B cell (primary cell): ENCODE data around the gene GET4. TPM values are rescaled to one million over a fixed set of nuclear protein-coding genes. Genes with fewer than 3 reads are reported as not detected.
A peak's percentile ranks its signal among the peaks of the same experiment; 100 is the strongest.

Source experiments
- ATAC-seq: fragments of 200-7000 bp; cut with Tn5 transposase; one replicate; pipeline ENCODE4 v1.10.0; 2021; ENCODE audit warnings: low read depth, mild to moderate bottlenecking, moderate number of reproducible peaks, moderate library complexity
- CTCF ChIA-PET: fragments of 350-600 bp; sonication (Branson Sonifier 250); formaldehyde crosslinking; loops from one replicate; lab custom pipeline; 2021; ENCODE audit warnings: antibody characterized with exemption, inconsistent platforms; lab: Charles Lee
- POLR2A ChIA-PET: fragments of 350-600 bp; sonication (Branson Sonifier 250); formaldehyde crosslinking; loops from one replicate; lab custom pipeline; 2021; ENCODE audit warnings: antibody characterized with exemption; lab: Charles Lee
- DNase-seq: peaks from one replicate; pipeline ENCODE4 v3.0.0; 2013
- H2AFZ ChIP-seq: 2 replicates; pipeline ENCODE4 v1.6.1; 2012; ENCODE audit warnings: mild to moderate bottlenecking, low read depth, low read length; ENCODE audit not compliant: insufficient read depth, poor library complexity, severe bottlenecking
- H3K27ac ChIP-seq, 2 donors: 1 replicate in 1 of 2; 2 replicates in 1 of 2; pipeline ENCODE4 v1.5.1; 2012 to 2013; ENCODE audit warnings: low read length in 2 of 2, mild to moderate bottlenecking in 2 of 2, moderate library complexity in 1 of 2
- H3K27me3 ChIP-seq, 4 experiments: fragments of 200-600 bp in 1 of 4; sonication (generic) in 1 of 4; replicated peaks in 1 of 4; 1 replicate in 2 of 4; 2 replicates in 2 of 4; pipeline versions ENCODE4 v1.6.1 to v1.7.0; 2013 to 2016; ENCODE audit warnings: low read length in 3 of 4, mild to moderate bottlenecking in 2 of 4, mixed read lengths in 1 of 4, moderate library complexity in 1 of 4; ENCODE audit not compliant: insufficient read depth in 4 of 4, control insufficient read depth in 3 of 4; ENCODE audit errors: control extremely low read depth in 1 of 4
- H3K36me3 ChIP-seq, 2 experiments: replicated peaks in 1 of 2; 1 replicate in 1 of 2; 2 replicates in 1 of 2; pipeline versions ENCODE4 v1.6.1 to v1.7.1; 2013; ENCODE audit warnings: low read length in 1 of 2; ENCODE audit not compliant: insufficient read depth in 2 of 2, control insufficient read depth in 1 of 2; ENCODE audit errors: control extremely low read depth in 1 of 2, extremely low read depth in 1 of 2
- H3K4me1 ChIP-seq, 2 donors: fragments of 200-600 bp in 1 of 2; sonication (generic) in 1 of 2; 1 replicate in 1 of 2; 2 replicates in 1 of 2; pipeline versions ENCODE4 v1.5.1 to v1.6.1; 2013 to 2017; ENCODE audit warnings: low read length in 2 of 2; ENCODE audit not compliant: control insufficient read depth in 2 of 2, insufficient read depth in 2 of 2
- H3K4me2 ChIP-seq: replicated peaks from 2 replicates; pipeline ENCODE3; 2012; ENCODE audit warnings: mild to moderate bottlenecking, low read depth, low read length; ENCODE audit not compliant: poor library complexity, severe bottlenecking
- H3K4me3 ChIP-seq, 5 experiments: fragments of 200-600 bp in 1 of 5; sonication (generic) in 1 of 5; 1 replicate in 3 of 5; 2 replicates in 2 of 5; pipeline versions ENCODE4 v1.5.1 to v1.7.0; 2011 to 2016; ENCODE audit warnings: low read length in 4 of 5, mild to moderate bottlenecking in 4 of 5, low read depth in 2 of 5, control low read depth in 1 of 5, moderate library complexity in 1 of 5; ENCODE audit not compliant: insufficient read depth in 1 of 5; ENCODE audit errors: control extremely low read depth in 1 of 5, extremely low read depth in 1 of 5
- H3K79me2 ChIP-seq: fragments of 200-600 bp; sonication (generic); one replicate; pipeline ENCODE4 v1.6.0; 2016; ENCODE audit warnings: low read length; ENCODE audit not compliant: control insufficient read depth, insufficient read depth
- H3K9ac ChIP-seq: fragments of 200-600 bp; sonication (generic); 2 replicates; pipeline ENCODE4 v1.6.1; 2017; ENCODE audit warnings: mild to moderate bottlenecking, low read length, moderate library complexity
- H3K9me3 ChIP-seq, 3 donors: one replicate each; pipeline versions ENCODE4 v1.6.1 to v1.7.1; 2013; ENCODE audit warnings: low read length in 2 of 3; ENCODE audit not compliant: control insufficient read depth in 2 of 3, insufficient read depth in 1 of 3; ENCODE audit errors: control extremely low read depth in 1 of 3
- H4K20me1 ChIP-seq: 2 replicates; pipeline ENCODE4 v1.6.0; 2012; ENCODE audit warnings: mild to moderate bottlenecking, low read length; ENCODE audit not compliant: insufficient read depth, control insufficient read depth, poor library complexity, severe bottlenecking
- H3K27ac Mint-ChIP-seq: one replicate; pipeline ENCODE4 v1.8.0; 2021; ENCODE audit warnings: mixed read lengths
- H3K27me3 Mint-ChIP-seq: one replicate; pipeline ENCODE4 v1.8.0; 2021; ENCODE audit warnings: mixed read lengths
- H3K4me1 Mint-ChIP-seq: one replicate; pipeline ENCODE4 v1.8.0; 2021; ENCODE audit warnings: mixed read lengths
- H3K4me3 Mint-ChIP-seq: one replicate; pipeline ENCODE4 v1.8.0; 2021; ENCODE audit warnings: mixed read lengths
- H3K9me3 Mint-ChIP-seq: one replicate; pipeline ENCODE4 v1.8.0; 2022; ENCODE audit warnings: mixed read lengths; ENCODE audit not compliant: insufficient read depth
- CTCF ChIP-seq: fragments of 200-600 bp; IDR thresholded peaks from one replicate; pipeline ENCODE4 v1.8.0; 2022; ENCODE audit warnings: antibody characterized with exemption, mild to moderate bottlenecking
- EZH2 ChIP-seq: IDR thresholded peaks from 2 replicates; pipeline ENCODE4 v1.6.1; 2012; ENCODE audit warnings: borderline replicate concordance, low read depth, mild to moderate bottlenecking, moderate library complexity, low read length; ENCODE audit not compliant: insufficient read depth, poor library complexity, severe bottlenecking
- WGBS: methylation state at CpG from one replicate; pipeline ENCODE4 v1.1.5; 2013; ENCODE audit warnings: missing lambda C conversion rate; ENCODE audit not compliant: insufficient coverage; 5-methylcytosine and 5-hydroxymethylcytosine counted together
- intact Hi-C: fragments of 100-400 bp; cut with micrococcal nuclease; formaldehyde crosslinking; loops from one replicate; pipeline ENCODE4 v1.10.0; 2022
- polyA plus RNA-seq: library from polyadenylated mRNA; depleted of rRNA; stranded (reverse); fragments of >200 nt; gene quantifications from 2 replicates; pipeline ENCODE4 v1.2.3, GENCODE V29; 2012
- total RNA-seq, 2 donors: library from RNA; stranded (reverse); fragments of 120-200 nt in 1 of 2; gene quantifications; 1 replicate in 1 of 2; 2 replicates in 1 of 2; pipeline versions ENCODE4 v1.2.3 to v1.2.4, GENCODE V29; 2013 to 2022

Gene GET4
- total and polyA plus RNA-seq, 2 donors (not counting 1 experiment from before 2014, with no cell fraction given), result 53.5 to 65.5 TPM

DNA sequence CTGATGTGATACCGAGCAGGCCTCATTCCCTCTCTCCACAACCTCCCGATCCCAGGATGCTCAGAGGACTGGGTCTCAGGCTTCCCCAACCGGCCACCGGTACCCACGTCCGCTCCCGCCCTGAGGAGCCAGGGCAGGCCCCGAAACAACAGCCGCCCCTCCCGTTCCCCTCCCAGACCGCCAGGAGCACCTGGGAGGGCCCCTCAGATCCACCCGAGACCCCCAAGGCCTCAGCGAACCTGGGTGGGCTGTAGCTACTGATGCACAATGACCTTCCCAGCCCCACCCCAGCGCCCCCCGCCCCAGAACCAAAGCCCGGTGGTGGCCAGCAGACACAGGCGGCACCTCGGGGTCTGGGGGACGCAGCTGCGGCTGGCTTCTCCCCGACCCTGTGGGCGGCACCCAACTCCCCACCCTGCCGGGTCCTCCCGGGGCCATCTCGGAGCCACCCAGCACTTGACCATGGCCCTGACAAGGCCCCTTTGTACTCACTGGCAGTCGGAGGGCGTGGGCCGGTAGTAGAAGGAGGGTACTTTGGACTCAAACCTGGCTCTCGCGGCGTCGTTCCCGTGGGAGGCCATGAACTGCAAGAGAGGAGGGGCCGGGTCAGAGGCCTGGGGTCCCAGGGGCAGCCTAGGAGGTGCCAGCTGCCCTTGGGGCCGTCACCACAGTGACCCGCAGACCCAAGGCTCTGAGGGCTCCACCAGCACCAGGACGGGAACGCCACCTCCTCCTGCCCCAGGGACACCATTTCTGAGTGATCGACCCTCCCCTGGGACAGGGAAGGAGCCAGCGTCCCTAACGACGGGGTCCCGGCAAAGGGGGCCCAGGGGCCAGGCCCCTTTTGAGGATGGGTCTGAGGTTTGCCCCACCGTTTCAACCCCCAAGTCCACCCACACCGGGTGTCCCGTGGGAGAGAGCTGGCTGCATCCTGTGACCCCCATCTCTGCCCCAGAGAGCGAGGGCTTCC lies 50.0 kb downstream of the GET4 start:
- Histone ChIP-seq H3K79me2 (no peaks in the 10 kb centered on the region), H3K9me3 (no peaks in the 10 kb centered on the region), H3K4me3 (no peak overlapping the region), H3K27ac (no peak overlapping the region), H2AFZ (no peak overlapping the region), H3K27me3 (no peaks in the 10 kb centered on the region), H3K9ac (no peak overlapping the region), H4K20me1 (no peaks in the 10 kb centered on the region), H3K4me1 (peaks cover 34 to 60% of the 10 kb centered on the region in 2 donors), H3K4me2 (no peak overlapping the region), H3K36me3 (no peaks in the 10 kb centered on the region)
- Mint-ChIP-seq H3K27me3 (peaks cover 3% of the 10 kb centered on the region), H3K27ac (peak overlapping the region; percentile 46), H3K9me3 (no peaks in the 10 kb centered on the region), H3K4me3 (no peak overlapping the region), H3K4me1 (peaks cover 41% of the 10 kb centered on the region)
- CTCF ChIA-PET, result no interaction called here
- POLR2A ChIA-PET, result no interaction called here
- 90% methylated on average over 36 of the region's 47 CpGs for WGBS
- ATAC-seq, result no peak
- no peak for DNase-seq
- TF ChIP-seq CTCF, result no peak
- no peak for TF ChIP-seq EZH2
- intact Hi-C loops, result no loop called here

- ChIA-PET POLR2A (no interaction called here), CTCF (no interaction called here)
- ATAC-seq, result no peak
- H3K9me3 ChIP-seq, result no peaks in the 10 kb centered on the region
- no peak for DNase-seq
- WGBS, result 86% methylated on average over 18 of the region's 21 CpGs
- Mint-ChIP-seq H3K27me3 (peaks cover 3% of the 10 kb centered on the region), H3K9me3 (no peaks in the 10 kb centered on the region), H3K4me1 (peaks cover 37% of the 10 kb centered on the region), H3K4me3 (no peak overlapping the region), H3K27ac (peak overlapping the region; percentile 71)
- H3K27me3 ChIP-seq, result no peaks in the 10 kb centered on the region
- no peak for TF ChIP-seq EZH2
- no peak for TF ChIP-seq CTCF
- intact Hi-C loops, result no loop called here
- H2AFZ ChIP-seq, result no peak overlapping the region
- H3K9ac ChIP-seq, result no peak overlapping the region
- H3K4me3 ChIP-seq, result no peak overlapping the region
- H4K20me1 ChIP-seq, result no peaks in the 10 kb centered on the region
- no peak overlapping the region for H3K27ac ChIP-seq
- H3K4me2 ChIP-seq, result no peak overlapping the region
- H3K36me3 ChIP-seq, result no peaks in the 10 kb centered on the region
- no peaks in the 10 kb centered on the region for H3K79me2 ChIP-seq
- peaks cover 29 to 52% of the 10 kb centered on the region in 2 donors for H3K4me1 ChIP-seq
Observed at GRCh38 chr7:927031-927671, 50.8 kb downstream of the GET4 start.
